HG03469 (cell line): ENCODE measurements around the gene CCDC34.
"Not testable (repeated sequence)": the region's sequence is repeated elsewhere in the genome, so short reads cannot be mapped to it uniquely, and the experiment has no call there.

ENCODE experiments used
- ATAC-seq: cut with Tn5 transposase; IDR thresholded peaks from one replicate; pipeline ENCODE4 v1.9.1; 2021; ENCODE audit warnings: mild to moderate bottlenecking, moderate library complexity, moderate number of reproducible peaks; ENCODE audit not compliant: unreplicated experiment

The CCDC34 gene

GRCh38 chr11:27367881-27368280 lies 4.9 kb upstream of the CCDC34 start:
- ATAC-seq, result no peak

DNA sequence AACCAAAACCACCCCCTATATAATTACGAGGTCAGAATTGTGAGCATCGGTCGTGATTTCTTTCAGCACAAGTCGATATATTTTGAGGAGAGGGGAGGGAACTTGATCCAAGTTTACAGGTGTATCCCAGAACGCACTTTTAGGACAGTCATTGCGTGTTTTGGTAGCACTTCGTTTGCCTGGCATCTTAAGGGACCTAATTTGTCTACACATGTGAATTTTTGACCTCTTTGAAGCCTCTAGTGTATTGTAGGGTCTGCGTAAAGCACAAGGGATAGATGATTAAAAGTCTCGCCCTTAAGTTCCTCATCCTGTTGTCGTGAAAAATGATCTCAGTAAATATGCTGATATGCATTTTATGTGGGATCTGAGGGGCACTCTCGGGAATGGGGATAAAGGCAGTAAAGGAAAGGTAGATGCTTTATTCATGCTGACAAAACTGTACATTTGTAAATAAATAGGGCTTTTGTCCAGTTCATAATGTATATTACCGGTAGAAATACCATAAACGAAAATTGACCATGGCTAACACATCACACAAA lies 632 bp upstream of the CCDC34 start:
- no peak for ATAC-seq

DNA sequence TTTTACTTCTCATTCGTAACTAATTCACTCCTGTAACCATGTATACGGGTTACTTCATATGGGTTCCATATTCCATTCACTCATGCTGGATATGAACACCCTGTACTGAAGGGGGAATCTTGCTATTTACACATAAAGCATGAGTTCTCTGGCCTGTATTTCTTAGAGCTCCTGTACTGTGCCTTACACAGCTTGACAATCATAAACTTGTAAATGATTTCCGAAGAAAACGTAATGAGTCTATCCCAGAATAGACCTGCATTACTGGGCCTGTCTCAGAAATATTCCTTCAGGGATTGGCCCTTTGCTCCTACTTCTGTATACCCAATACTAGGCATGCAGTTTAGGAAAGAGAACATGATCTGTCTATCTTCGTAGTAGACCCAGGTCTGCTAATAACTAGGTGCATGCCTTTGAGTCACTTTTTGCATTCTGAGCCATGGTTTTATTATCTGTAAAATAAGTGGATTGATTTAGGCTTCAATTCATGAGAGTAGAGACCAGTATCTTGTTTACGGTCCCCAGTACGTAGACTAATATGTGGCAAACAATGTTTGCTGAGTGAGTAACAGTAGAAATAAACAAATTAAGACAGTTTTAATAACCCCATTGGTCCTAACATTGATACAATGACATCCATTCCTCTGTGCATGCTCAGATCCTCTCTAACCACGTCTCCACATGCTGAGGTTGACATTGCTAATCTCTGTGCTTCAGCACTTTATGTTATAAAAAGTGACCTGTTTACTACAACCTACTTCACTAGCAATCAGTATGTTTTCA lies 1.2 kb downstream of the CCDC34 start:
- no peak for ATAC-seq

GRCh38 chr11:27358296-27358695 lies 4.7 kb downstream of the CCDC34 start:
- ATAC-seq, result no peak

- no peak for ATAC-seq
Measured at GRCh38 chr11:27357250-27357649, 5.8 kb downstream of the CCDC34 start.

DNA sequence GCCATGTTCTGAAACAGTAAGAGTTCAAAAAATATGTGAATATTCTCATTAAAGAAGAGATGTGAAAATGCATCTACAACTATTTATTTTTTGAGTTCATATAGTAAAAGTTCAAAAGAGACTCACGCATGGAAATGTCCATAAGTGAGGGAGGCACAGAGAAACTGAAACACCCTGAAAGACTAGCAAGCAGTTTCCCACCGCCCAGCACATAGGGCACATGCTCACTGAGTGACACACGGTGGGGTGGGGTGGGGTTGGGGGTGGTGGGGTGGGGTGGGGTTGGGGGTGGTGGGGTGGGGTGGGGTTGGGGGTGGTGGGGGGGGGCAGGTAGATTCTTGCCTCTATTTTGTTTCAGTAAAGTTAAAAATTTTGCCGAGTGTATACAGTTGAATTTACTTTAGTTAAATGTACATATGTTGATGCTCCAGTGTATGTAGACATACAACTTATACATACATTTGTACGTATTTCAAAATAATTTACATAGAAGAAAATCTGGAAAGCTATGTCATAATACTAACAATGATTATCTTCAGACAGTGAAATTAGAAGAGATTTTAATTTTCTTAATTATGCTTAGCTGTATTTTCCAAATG lies 6.3 kb downstream of the CCDC34 start:
- ATAC-seq, result no peak

DNA sequence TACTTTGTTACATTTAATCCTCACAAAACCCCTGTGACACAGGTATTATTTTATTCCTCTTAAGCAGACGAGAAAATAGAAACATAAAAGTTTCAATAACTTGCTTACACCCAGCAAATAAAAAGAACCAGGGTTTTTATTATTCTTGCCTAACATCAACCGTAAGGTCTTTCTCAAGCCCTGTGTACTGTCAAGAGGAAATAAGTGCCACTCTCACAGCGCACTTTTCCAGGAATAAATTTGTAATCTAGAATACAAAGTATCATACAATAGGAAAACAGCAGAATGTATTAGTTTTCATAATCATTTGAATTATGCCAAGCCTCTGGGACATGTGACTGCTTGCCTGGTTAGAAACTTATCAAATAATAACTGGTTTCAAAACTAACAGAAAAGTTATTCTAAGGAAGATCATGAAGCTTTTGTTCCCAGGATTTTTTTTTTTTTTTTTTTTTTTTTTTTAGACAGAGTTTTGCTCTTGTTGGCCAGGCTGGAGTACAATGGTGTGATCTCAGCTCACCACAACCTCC lies 7.4 kb downstream of the CCDC34 start:
- ATAC-seq, result no peak

DNA sequence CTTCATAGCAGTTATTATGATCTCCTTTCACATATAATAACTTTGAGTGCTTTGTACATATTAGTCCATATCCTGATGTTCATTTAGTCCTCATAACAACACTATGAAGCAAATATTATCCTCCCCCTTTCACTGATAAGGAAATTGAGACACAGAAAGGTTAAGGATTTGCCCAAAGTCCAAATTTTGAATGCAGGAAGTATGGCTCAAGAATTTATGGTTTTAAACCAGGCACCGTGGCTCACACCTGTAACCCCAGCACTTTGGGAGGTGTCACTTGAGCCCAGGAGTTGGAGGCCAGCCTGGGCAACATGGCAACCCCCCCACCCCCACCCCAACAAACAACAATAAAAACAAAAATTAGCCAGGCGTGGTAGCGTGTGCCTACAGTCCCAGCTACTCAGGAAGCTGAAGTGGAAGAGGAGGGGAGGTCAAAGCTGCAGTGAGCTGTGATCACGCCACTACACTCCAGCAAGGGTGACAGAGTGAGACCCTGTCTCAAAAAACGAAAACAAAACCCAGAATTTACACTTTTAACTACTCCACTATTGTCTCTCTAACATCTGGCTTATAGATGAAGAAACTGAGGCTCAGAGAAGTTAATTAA lies 8.6 kb downstream of the CCDC34 start:
- no peak for ATAC-seq

DNA sequence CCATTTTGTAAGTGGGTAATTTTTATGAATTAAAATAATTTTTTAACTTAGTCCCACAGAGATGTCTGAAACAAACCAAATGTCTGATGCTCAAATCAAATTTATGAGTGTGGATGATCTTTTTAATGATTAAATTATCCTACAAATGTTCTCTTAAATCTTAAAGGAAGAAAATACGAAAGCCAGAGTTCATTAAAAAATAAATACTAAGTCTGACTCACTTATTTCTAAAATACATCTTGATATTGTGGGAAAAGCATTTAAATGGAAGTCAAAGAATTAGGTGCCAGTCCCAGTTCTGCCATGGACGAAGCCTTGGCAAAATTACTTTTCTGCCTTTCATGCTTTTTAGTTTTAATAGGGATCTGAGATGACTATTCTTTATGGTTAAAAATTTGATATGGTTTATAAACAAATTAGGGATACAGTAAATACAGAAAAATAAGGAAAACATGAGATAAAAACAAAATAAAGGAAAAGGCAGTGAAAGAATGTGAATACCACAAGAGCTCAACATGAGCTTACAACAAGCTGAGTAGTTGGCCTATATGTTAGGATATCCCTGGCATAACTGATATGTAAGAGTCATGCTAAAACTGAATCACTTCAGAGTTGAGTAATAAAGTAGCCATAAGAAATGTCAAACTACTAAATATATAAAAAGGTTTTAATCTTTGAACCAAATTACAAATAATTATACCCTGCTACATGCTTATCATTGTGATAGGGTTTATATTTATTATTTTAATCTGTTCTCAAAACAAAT lies 9.2 kb downstream of the CCDC34 start:
- ATAC-seq, result no peak

DNA sequence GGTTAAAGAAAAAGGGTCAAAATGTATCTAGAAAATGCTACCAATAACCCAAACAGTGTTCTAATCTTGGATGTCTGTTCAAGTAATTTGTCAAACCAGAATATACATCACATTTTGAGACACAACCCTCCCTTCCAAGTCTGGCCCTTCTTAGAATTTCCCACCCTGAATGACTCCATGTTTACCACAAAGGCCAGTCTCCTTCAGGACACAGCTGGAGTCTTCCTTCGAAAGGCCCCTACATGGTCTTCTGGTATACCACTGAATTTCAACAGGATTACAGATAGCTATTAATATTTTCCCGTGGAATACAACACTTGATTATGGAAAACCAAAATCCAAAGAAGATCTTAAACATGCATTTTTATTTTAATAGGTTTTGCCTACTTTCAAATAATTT lies 10.2 kb downstream of the CCDC34 start:
- ATAC-seq, result no peak

GRCh38 chr11:27350511-27350910 lies 12.5 kb downstream of the CCDC34 start:
- no peak for ATAC-seq

- no peak for ATAC-seq
Measured at GRCh38 chr11:27349919-27350318, 13.1 kb downstream of the CCDC34 start.

GRCh38 chr11:27348340-27348873 lies 14.6 kb downstream of the CCDC34 start:
- ATAC-seq, result no peak

GRCh38 chr11:27347359-27348339 lies 15.4 kb downstream of the CCDC34 start:
- ATAC-seq, result no peak

DNA sequence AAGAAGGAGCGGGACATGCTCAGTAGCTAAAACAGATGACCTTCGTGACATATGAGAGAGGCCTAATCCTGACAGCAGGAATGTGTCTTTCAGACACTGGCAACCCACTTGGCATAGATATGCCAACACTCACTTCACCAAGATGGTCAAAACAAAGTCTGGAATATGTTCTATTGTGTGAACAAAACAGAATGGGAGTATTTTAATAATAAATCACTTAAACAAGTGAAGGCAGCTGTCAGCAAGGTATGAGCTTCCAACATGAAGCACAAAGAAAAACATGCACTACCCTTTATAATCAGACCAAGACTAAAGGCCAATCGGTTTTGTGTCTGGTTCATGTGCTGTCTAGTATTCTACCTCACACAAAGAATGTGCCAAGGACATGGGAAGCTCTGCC lies 23.1 kb downstream of the CCDC34 start:
- ATAC-seq, result no peak

- ATAC-seq, result not testable (repeated sequence)
Measured at GRCh38 chr11:27334764-27335163, 28.3 kb downstream of the CCDC34 start.

GRCh38 chr11:27331981-27332380 lies 31.0 kb downstream of the CCDC34 start:
- ATAC-seq, result no peak

- ATAC-seq, result no peak
Measured at GRCh38 chr11:27330633-27331270, 32.3 kb downstream of the CCDC34 start.
